Measurements from ENCODE around the gene LRRC38. TPM values are rescaled to one million over a fixed set of nuclear protein-coding genes. Genes with fewer than 3 reads are reported as not detected.

LRRC38 gene
- total and polyA plus RNA-seq, 2 of the 4 experiments (the other 2 are of a cell fraction), result not detected

GRCh38 chr1:13556224-13556764, 42.5 kb upstream of the LRRC38 start:
- intact Hi-C loops (cut with micrococcal nuclease), result no loop called here
- Histone ChIP-seq H3K9me1 (ENCODE audit: insufficient read depth, low read length) (no peaks in the 10 kb centered on the region), H3K56ac (ENCODE audit: extremely low read depth, insufficient read depth, low read length) (no peak overlapping the region), H3K79me1 (ENCODE audit: low read depth in 1 of 2, low read length in 2 of 2) (no peaks in the 10 kb centered on the region), H4K20me1 (ENCODE audit: insufficient read depth, low read length) (no peaks in the 10 kb centered on the region), H3K9me3 (ENCODE audit: control insufficient read depth, insufficient read depth, low read length) (peaks cover 2% of the 10 kb centered on the region; the same call in 1 of the 2 replicates), H2AK9ac (replicated peaks; ENCODE audit: low read depth, low read length, poor library complexity) (no peak overlapping the region), H2BK20ac (ENCODE audit: low read depth, low read length) (no peak overlapping the region), H3K23ac (ENCODE audit: low read depth, low read length) (no peak overlapping the region), H3K36me3 (ENCODE audit: control insufficient read depth, insufficient read depth, low read length) (no peaks in the 10 kb centered on the region), H3K27me3 (ENCODE audit: control insufficient read depth, insufficient read depth, low read length) (no peaks in the 10 kb centered on the region), H3K9ac (ENCODE audit: low read depth, low read length) (no peak overlapping the region), H3K4me3 (ENCODE audit: insufficient read depth, low read depth, low read length) (no peak overlapping the region), H2BK5ac (ENCODE audit: low read depth, low read length, poor library complexity, severe bottlenecking) (no peak overlapping the region), H3K14ac (replicated peaks; ENCODE audit: low read depth, low read length) (no peak overlapping the region), H4K91ac (ENCODE audit: insufficient read depth, low read depth, low read length) (no peak overlapping the region), H3K27ac (ENCODE audit: insufficient read depth, low read length) (no peak overlapping the region), H2BK15ac (ENCODE audit: low read depth, low read length) (no peak overlapping the region), H2AK5ac (ENCODE audit: low read depth, low read length) (no peak overlapping the region), H4K8ac (ENCODE audit: low read depth in 2 of 2, low read length in 2 of 2) (no peak overlapping the region), H3K4me1 (ENCODE audit: control insufficient read depth, insufficient read depth, low read length) (no peaks in the 10 kb centered on the region), H3K18ac (ENCODE audit: low read depth, low read length) (no peak overlapping the region), H3K4ac (ENCODE audit: low read depth, low read length) (no peak overlapping the region), H3K4me2 (ENCODE audit: low read depth, low read length) (no peak overlapping the region), H4K5ac (ENCODE audit: low read depth, low read length) (no peak overlapping the region), H2BK120ac (ENCODE audit: low read depth, low read length) (no peak overlapping the region), H2AFZ (replicated peaks; ENCODE audit: low read length, poor library complexity) (no peak overlapping the region)
- no peak for ATAC-seq (ENCODE audit: low read depth)
- CTCF ChIA-PET, result no interaction called here
- in situ Hi-C loops (cut with MboI; ENCODE audit: low sequenced_read_pairs), result no loop called here
- TF ChIP-seq CEBPB (IDR thresholded peaks at IDR 0.05; ENCODE audit: low read depth, low read length) (no peak), BHLHE40 (IDR thresholded peaks at IDR 0.05; ENCODE audit: low read depth, low read length) (no peak), ELK1 (IDR thresholded peaks at IDR 0.05; ENCODE audit: borderline replicate concordance, low read depth, low read length) (no peak), NFE2L2 (IDR thresholded peaks at IDR 0.05; ENCODE audit: low read depth, low read length) (no peak), RFX5 (IDR thresholded peaks at IDR 0.05; ENCODE audit: low read depth, low read length) (no peak), SMC3 (IDR thresholded peaks at IDR 0.05; ENCODE audit: low read depth, low read length) (no peak), RAD21 (IDR thresholded peaks at IDR 0.05; ENCODE audit: low read length) (no peak), CHD1 (IDR thresholded peaks at IDR 0.05; ENCODE audit: low read depth, low read length) (no peak), RCOR1 (IDR thresholded peaks at IDR 0.05; ENCODE audit: insufficient replicate concordance, low read length) (no peak)
- POLR2A ChIA-PET (ENCODE audit: unreplicated experiment), result no interaction called here
- no peak for DNase-seq
- BruUV-seq (replicated peaks), result no TSS peak
- no CpG with 5 or more reads among the region's 6 CpGs for WGBS, 2 experiments (ENCODE audit: extremely low coverage in 2 of 2, insufficient read length in 1 of 2)
- dilution Hi-C loops (cut with HindIII; ENCODE audit: low sequenced_read_pairs, unreplicated experiment), result no loop called here
